A549 (cell line): ENCODE results near the gene WSCD2. TPM values are rescaled to one million over a fixed set of nuclear protein-coding genes. Genes with fewer than 3 reads are reported as not detected.

ENCODE experiments used
- ATAC-seq, 2 experiments: fragments of 200-7000 bp in 1 of 2; fragments of >200 bp in 1 of 2; cut with Nextera tagmentation in 1 of 2; cut with Tn5 transposase in 1 of 2; 3 replicates each; pipeline versions ENCODE4 v1.8.0 to v1.9.1; 2018 to 2020; ENCODE audit warnings: mild to moderate bottlenecking in 1 of 2, moderate library complexity in 1 of 2
- CTCF ChIA-PET: fragments of 300-600 bp; sonication (Branson Sonifier 250); formaldehyde crosslinking; extraction: SDS; loops from one replicate; lab custom pipeline; 2021; ENCODE audit warnings: antibody characterized with exemption, inconsistent platforms; lab: Yijun Ruan, JAX
- POLR2A ChIA-PET: fragments of 350-600 bp; formaldehyde crosslinking; extraction: SDS; loops from one replicate; lab custom pipeline; 2021; ENCODE audit warnings: antibody characterized with exemption, inconsistent platforms; lab: Yijun Ruan, JAX
- DNase-seq, 2 experiments: peaks; one replicate each; pipeline versions ENCODE4 v3.0.0 to v3.0.0-alpha.2; 2011 to 2016; ENCODE audit warnings: low read depth in 1 of 2, low spot score in 1 of 2
- FAIRE-seq: peaks from 2 replicates; lab custom pipeline; 2011; peaks lifted over from hg19 to GRCh38; lab: Jason Lieb, UNC
- H3K27ac ChIP-seq, 2 experiments: fragments of >200 bp; sonication (Bioruptor Twin); formaldehyde crosslinking; 3 replicates each; pipeline ENCODE4 v1.5.1; 2016 to 2017
- H3K4me1 ChIP-seq: fragments of >200 bp; sonication (Bioruptor Twin); formaldehyde crosslinking; 3 replicates; pipeline ENCODE4 v1.6.1; 2016
- H3K4me2 ChIP-seq: fragments of >200 bp; sonication (Bioruptor Twin); formaldehyde crosslinking; 3 replicates; pipeline ENCODE4 v1.6.1; 2016
- H3K4me3 ChIP-seq: fragments of >200 bp; sonication (Bioruptor Twin); formaldehyde crosslinking; 3 replicates; pipeline ENCODE4 v1.5.1; 2016
- H3K9me3 ChIP-seq: fragments of >200 bp; sonication (Bioruptor Twin); formaldehyde crosslinking; 3 replicates; pipeline ENCODE4 v1.6.1; 2016
- CBX8 ChIP-seq: fragments of 200-600 bp; sonication (generic); IDR thresholded peaks from 2 replicates; pipeline ENCODE4 v1.6.1; 2016
- CEBPB ChIP-seq, 2 experiments: fragments of >200 bp in 1 of 2; sonication (Bioruptor Twin) in 1 of 2; formaldehyde crosslinking in 1 of 2; IDR thresholded peaks; 2 replicates each; pipeline ENCODE4 v1.6.1; 2012 to 2016
- CHD2 ChIP-seq: fragments of 150-350 bp; IDR thresholded peaks from 2 replicates; pipeline ENCODE4 v1.6.1; 2014; ENCODE audit warnings: low read length; ENCODE audit not compliant: partially characterized antibody
- CTCF ChIP-seq: fragments of >200 bp; sonication (Bioruptor Twin); formaldehyde crosslinking; IDR thresholded peaks from 3 replicates; pipeline ENCODE4 v1.5.1; 2016
- ELK1 ChIP-seq: fragments of 150-350 bp; IDR thresholded peaks from 2 replicates; pipeline ENCODE4 v1.6.1; 2014; ENCODE audit warnings: low read depth, mild to moderate bottlenecking, low read length
- HES2 ChIP-seq: fragments of >200 bp; sonication (Bioruptor Twin); formaldehyde crosslinking; IDR thresholded peaks from 2 replicates; pipeline ENCODE4 v1.6.1; 2016
- HEYL ChIP-seq: fragments of 250-450 bp; sonication (Bioruptor Pico); IDR thresholded peaks from 2 replicates; pipeline ENCODE4 v1.8.0; 2021; ENCODE audit warnings: mild to moderate bottlenecking, moderate library complexity
- HOXB5 ChIP-seq: fragments of 250-450 bp; sonication (Bioruptor Pico); IDR thresholded peaks from 2 replicates; pipeline ENCODE4 v1.5.0; 2020; ENCODE audit warnings: mild to moderate bottlenecking, moderate library complexity
- JUNB ChIP-seq: fragments of >200 bp; sonication (Bioruptor Twin); formaldehyde crosslinking; IDR thresholded peaks from 2 replicates; pipeline ENCODE4 v1.6.1; 2016
- KDM1A ChIP-seq: fragments of 200-600 bp; sonication (generic); IDR thresholded peaks from 2 replicates; pipeline ENCODE4 v1.6.1; 2016; ENCODE audit warnings: low read depth, mild to moderate bottlenecking
- KDM5A ChIP-seq: fragments of 200-600 bp; sonication (generic); IDR thresholded peaks from 2 replicates; pipeline ENCODE4 v1.6.1; 2016; ENCODE audit warnings: antibody characterized with exemption, mild to moderate bottlenecking
- NR3C1 ChIP-seq: fragments of >200 bp; sonication (Bioruptor Twin); formaldehyde crosslinking; IDR thresholded peaks from 3 replicates; pipeline ENCODE4 v1.6.1; 2017
- PBX3 ChIP-seq: IDR thresholded peaks from 2 replicates; pipeline ENCODE4 v1.6.1; 2012
- POLR2A ChIP-seq: IDR thresholded peaks from 2 replicates; pipeline ENCODE4 v1.6.1; 2012; ENCODE audit warnings: mild to moderate bottlenecking, low read length
- REST ChIP-seq: fragments of 200-600 bp; sonication (generic); IDR thresholded peaks from 2 replicates; pipeline ENCODE4 v1.6.1; 2016; ENCODE audit warnings: antibody characterized with exemption, mild to moderate bottlenecking, moderate library complexity
- ZC3H11A ChIP-seq: fragments of 450-650 bp; IDR thresholded peaks from 2 replicates; pipeline ENCODE4 v1.6.1; 2014; ENCODE audit warnings: antibody characterized with exemption, mild to moderate bottlenecking
- WGBS: methylation state at CpG from one replicate; pipeline ENCODE4 v1.1.6; 2017; ENCODE audit errors: missing lambda C conversion rate; 5-methylcytosine and 5-hydroxymethylcytosine counted together
- polyA plus RNA-seq, 4 experiments: library from polyadenylated mRNA; depleted of rRNA in 3 of 4; stranded (reverse); fragments of >200 nt; fragmentation: RNase III in 1 of 4; extraction: RNeasy Plus Mini Kit Qiagen cat#74134 plus additional on column Dnase treatment in 1 of 4; gene quantifications; 2 replicates in 3 of 4; 3 replicates in 1 of 4; pipeline ENCODE4 v1.2.3, GENCODE V29; 2011 to 2017

The WSCD2 gene
- polyA plus RNA-seq, 2 of the 4 experiments (the other 2 are of a cell fraction), result not detected

GRCh38 chr12:108156717-108157116, 27.6 kb downstream of the WSCD2 start:
- ChIA-PET CTCF (interaction anchor here (0.9 kb wide), 1 partner anchor 22 kb away, joined by 3 read pairs; no protein-coding TSS in a partner anchor), POLR2A (no interaction called here)
- H3K4me1 ChIP-seq, result no peaks in the 10 kb centered on the region
- H3K4me3 ChIP-seq, result no peak overlapping the region
- 11% methylated on average over 5 of the region's 5 CpGs for WGBS
- TF ChIP-seq ZC3H11A (no peak), PBX3 (no peak), KDM1A (no peak)
- TF ChIP-seq, all 56 proteins: peak for 0
- Histone ChIP-seq H3K4me2 (no peak overlapping the region), H3K9me3 (no peaks in the 10 kb centered on the region), H3K27ac (no peak overlapping the region)
- ATAC-seq (no peak), DNase-seq (no peak), FAIRE-seq (no peak)

GRCh38 chr12:108157870-108158459, 28.9 kb downstream of the WSCD2 start:
- DNase-seq (no peak), ATAC-seq (no peak), FAIRE-seq (no peak)
- TF ChIP-seq POLR2A, result no peak
- no peak for TF ChIP-seq CHD2
- TF ChIP-seq HEYL (CRISPR knock-in tag), result no peak
- no peak for TF ChIP-seq NR3C1
- TF ChIP-seq HES2, result no peak
- no peak for TF ChIP-seq CBX8
- no peak for TF ChIP-seq ELK1
- no peak for TF ChIP-seq CTCF
- TF ChIP-seq CEBPB (IDR thresholded peaks at IDR 0.05), result no peak
- no peak for TF ChIP-seq ZC3H11A
- no peak for TF ChIP-seq KDM5A
- no peak for TF ChIP-seq HOXB5 (CRISPR knock-in tag)
- no peak for TF ChIP-seq JUNB
- Histone ChIP-seq H3K9me3 (no peaks in the 10 kb centered on the region), H3K27ac (no peak overlapping the region), H3K4me1 (no peaks in the 10 kb centered on the region), H3K4me2 (no peak overlapping the region), H3K4me3 (no peak overlapping the region)
- 19% methylated on average over 8 of the region's 8 CpGs for WGBS
- ChIA-PET POLR2A (no interaction called here), CTCF (no interaction called here)

- POLR2A ChIA-PET, result no interaction called here
- no peak for ATAC-seq
- no peak overlapping the region for H3K4me2 ChIP-seq
- H3K9me3 ChIP-seq, result no peaks in the 10 kb centered on the region
- H3K27ac ChIP-seq, result no peak overlapping the region
- WGBS, result 16% methylated on average over 4 of the region's 4 CpGs
- no peak for DNase-seq
- TF ChIP-seq REST (no peak), ZC3H11A (no peak)
- TF ChIP-seq, all 56 proteins: peak for 0
- CTCF ChIA-PET, result interaction anchor here (0.8 kb wide), 1 partner anchor 15 kb away, joined by 3 read pairs; no protein-coding TSS in a partner anchor
- Histone ChIP-seq H3K4me1 (no peaks in the 10 kb centered on the region), H3K4me3 (no peak overlapping the region)
- no peak for FAIRE-seq
These were observed 33.1 kb downstream of the WSCD2 start for GRCh38 chr12:108162207-108162606.
